SH-SY5Y (cell line): ENCODE data around the gene GSK3B.

Experiments
- GATA2 ChIP-seq: IDR thresholded peaks from 2 replicates; pipeline ENCODE4 v1.6.1; 2011; ENCODE audit warnings: mild to moderate bottlenecking, low read depth, low read length
- GATA3 ChIP-seq: IDR thresholded peaks from 2 replicates; pipeline ENCODE4 v1.6.1; 2011; ENCODE audit warnings: low read depth, mild to moderate bottlenecking, low read length, moderate library complexity

GRCh38 chr3:119902061-119902460 lies 192.2 kb downstream of the GSK3B start:
- TF ChIP-seq GATA3 (no peak), GATA2 (no peak)
